ENCODE results near the gene CCIN. TPM values are rescaled to one million over a fixed set of nuclear protein-coding genes. Genes with fewer than 3 reads are reported as not detected.

Gene CCIN
- total and polyA plus RNA-seq, 9 of the 15 experiments (the other 6 are each of a cell fraction or from before 2014, with no cell fraction given) = not detected

- FAIRE-seq (no peak), DNase-seq (ENCODE audit: extremely low read depth in 1 of 4, low spot score in 3 of 4) (no peak), ATAC-seq (no peak)
- H3K27me3 ChIP-seq (ENCODE audit: control insufficient read depth in 2 of 2, insufficient read depth in 2 of 2, low read length in 2 of 2) = no peaks in the 10 kb centered on the region
- ChIA-PET POLR2A (interaction anchor here (1.4 to 1.5 kb wide), 2 partner anchors 12 to 66 kb away, joined by 3 to 5 read pairs; partner anchors contain the start of gene GLIPR2), CTCF (ENCODE audit: low intra/inter-chr PET ratio) (no interaction called here)
- no peaks in the 10 kb centered on the region for H3K36me3 ChIP-seq (ENCODE audit: control insufficient read depth, insufficient read depth, low read length)
- no peak overlapping the region for H2AFZ ChIP-seq (ENCODE audit: low read depth, low read length)
- H3K9me1 ChIP-seq (ENCODE audit: control insufficient read depth, insufficient read depth, low read length) = no peaks in the 10 kb centered on the region
- in situ Hi-C loops (cut with MboI) = no loop called here
- H4K20me1 ChIP-seq (replicated peaks; ENCODE audit: control insufficient read depth, insufficient read depth, low read length) = no peaks in the 10 kb centered on the region
- BruUV-seq (replicated peaks) = no TSS peak
- H3K4me3 ChIP-seq = no peak overlapping the region
- H3K27ac ChIP-seq (ENCODE audit: extremely low read depth, low read depth, low read length) = no peak overlapping the region
- TF ChIP-seq ASH1L (IDR thresholded peaks at IDR 0.05; ENCODE audit: borderline replicate concordance, low read depth, partially characterized antibody) (no peak), TGIF2 (CRISPR knock-in tag; IDR thresholded peaks at IDR 0.05) (no peak), POLR2B (IDR thresholded peaks at IDR 0.05; ENCODE audit: low read depth, partially characterized antibody) (no peak), CC2D1A (IDR thresholded peaks at IDR 0.05) (no peak), CCAR2 (IDR thresholded peaks at IDR 0.05; ENCODE audit: low read depth, low read length) (no peak), HDGF (IDR thresholded peaks at IDR 0.05) (no peak), ZNF239 (CRISPR knock-in tag; IDR thresholded peaks at IDR 0.05) (no peak), ZNF785 (CRISPR knock-in tag; IDR thresholded peaks at IDR 0.05) (no peak), DPF2 (IDR thresholded peaks at IDR 0.05) (no peak), SREBF1 (IDR thresholded peaks at IDR 0.05; ENCODE audit: borderline replicate concordance, low read depth, low read length) (no peak), MIER1 (IDR thresholded peaks at IDR 0.05; ENCODE audit: low read depth) (no peak), HDAC2 (IDR thresholded peaks at IDR 0.05) (no peak), ATF2 (CRISPR knock-in tag; IDR thresholded peaks at IDR 0.05) (no peak), PURB (CRISPR knock-in tag; IDR thresholded peaks at IDR 0.05; ENCODE audit: low read depth) (no peak), MCM3 (IDR thresholded peaks at IDR 0.05) (no peak), NFE2 (IDR thresholded peaks at IDR 0.05; ENCODE audit: low read depth) (no peak), KLF16 (IDR thresholded peaks at IDR 0.05) (no peak), SAFB2 (IDR thresholded peaks at IDR 0.05; ENCODE audit: borderline replicate concordance, low read depth, low read length, severe bottlenecking) (no peak), POLR2A (conservative IDR thresholded peaks at IDR 0.05) (no peak), PYGO2 (tag; IDR thresholded peaks at IDR 0.05) (no peak)
- H3K4me1 ChIP-seq (replicated peaks in 1 of 2; ENCODE audit: control insufficient read depth in 2 of 2, insufficient read depth in 2 of 2, low read length in 2 of 2) = peaks cover 4 to 21% of the 10 kb centered on the region in 2 experiments; a peak in 4 of 5 replicates
- intact Hi-C loops (cut with micrococcal nuclease) = no loop called here
- 47% methylated on average over 4 of the region's 4 CpGs for WGBS (ENCODE audit: insufficient coverage, low coverage, missing lambda C conversion rate)
- H3K9ac ChIP-seq (ENCODE audit: insufficient read depth in 1 of 2, low read depth in 2 of 2, low read length in 2 of 2) = peak overlapping the region in 1 of 2 experiments; percentile 52; a peak in 1 of 4 replicates
- no peaks in the 10 kb centered on the region for H3K79me2 ChIP-seq (ENCODE audit: control insufficient read depth, insufficient read depth, low read length)
- no peaks in the 10 kb centered on the region for H3K9me3 ChIP-seq (replicated peaks; ENCODE audit: control insufficient read depth, insufficient read depth, low read depth, low read length)
- no peak overlapping the region for H3K4me2 ChIP-seq (ENCODE audit: insufficient read depth, low read length)
Measured at GRCh38 chr9:36149197-36149596, 20.0 kb upstream of the CCIN start.

All from K562 (cell line).